Activated CD4-positive, alpha-beta T cell treated with anti-CD3 and anti-CD28 coated beads, Interleukin-2, amount 50 U/mL, for 24 hours (primary cell): ENCODE results near the gene INPP5E.
"Not testable (repeated sequence)": the region's sequence is repeated elsewhere in the genome, so short reads cannot be mapped to it uniquely, and the experiment has no call there.

Source experiments
- DNase-seq, 2 donors: peaks; one replicate each; pipeline ENCODE4 v3.0.0-alpha.2; 2020; ENCODE audit warnings: low read depth in 1 of 2, low spot score in 1 of 2

The INPP5E gene

DNA sequence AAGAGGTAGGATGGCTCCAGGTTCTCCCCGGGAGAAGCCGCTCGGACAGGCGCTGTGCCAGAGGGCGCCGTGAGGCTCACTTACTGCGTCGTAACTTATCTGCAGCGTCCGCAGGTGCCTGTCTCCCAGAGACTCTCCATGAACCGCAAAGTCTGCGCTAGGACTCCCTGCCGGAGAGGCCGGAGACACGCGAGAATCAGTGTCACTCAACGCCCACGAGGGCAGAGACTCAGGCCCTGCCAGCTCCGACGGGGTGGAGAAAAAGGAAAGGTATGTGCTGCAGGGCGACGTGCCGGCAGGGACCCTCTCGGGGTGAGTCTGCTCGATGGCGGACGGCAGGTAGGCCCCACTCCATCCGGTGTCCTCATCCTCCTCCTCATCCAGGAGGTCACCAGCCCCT is 32.6 kb downstream of the INPP5E start:
- DNase-seq: not testable (repeated sequence)

DNA sequence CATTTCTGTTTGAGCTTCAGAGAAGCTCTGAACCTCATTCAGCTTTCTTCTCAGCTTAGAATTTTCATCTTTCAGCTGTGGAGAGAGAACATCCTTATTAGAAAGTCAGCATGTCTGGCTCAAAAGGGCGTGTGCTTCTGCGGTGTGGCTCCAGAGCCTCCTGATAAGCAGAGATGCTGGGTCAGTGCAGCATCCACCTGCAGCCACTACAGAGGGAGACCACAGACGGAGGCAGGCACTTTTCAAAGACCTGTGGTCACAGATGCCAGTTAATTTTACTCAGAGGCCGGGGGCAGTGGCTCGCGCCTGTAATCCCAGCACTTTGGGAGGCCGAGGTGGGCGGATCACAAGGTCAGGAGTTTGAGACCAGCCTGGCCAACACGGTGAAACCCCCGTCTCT is 33.7 kb downstream of the INPP5E start:
- not testable (repeated sequence) for DNase-seq

GRCh38 chr9:136405481-136405880 is 34.2 kb downstream of the INPP5E start:
- DNase-seq: no peak

- no peak for DNase-seq
Observed at GRCh38 chr9:136404801-136405136, 34.9 kb downstream of the INPP5E start.

- no peak for DNase-seq
Observed at GRCh38 chr9:136403915-136404800, 35.5 kb downstream of the INPP5E start.

- peak; percentile 46 to 64 for DNase-seq
Observed at GRCh38 chr9:136403538-136403914, 36.1 kb downstream of the INPP5E start.

DNA sequence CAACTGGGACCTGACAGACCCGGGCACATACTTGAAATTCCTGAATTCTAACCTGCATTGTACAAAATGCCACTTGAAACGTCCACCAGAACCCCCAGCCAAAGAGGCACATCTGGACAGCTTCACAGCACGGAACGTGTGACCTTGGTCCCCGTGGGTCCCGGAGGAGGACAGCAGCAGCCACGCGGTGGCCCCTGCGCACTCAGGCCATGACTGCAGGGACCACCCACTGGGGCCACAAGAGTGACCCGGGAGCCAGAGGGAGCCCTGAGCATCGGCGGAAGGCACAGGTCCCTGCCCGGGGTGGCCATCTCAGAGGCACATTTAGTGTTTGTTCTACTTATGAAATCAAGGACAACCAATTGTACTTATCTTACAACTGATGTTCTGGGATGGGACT is 37.6 kb downstream of the INPP5E start:
- DNase-seq: no peak

DNA sequence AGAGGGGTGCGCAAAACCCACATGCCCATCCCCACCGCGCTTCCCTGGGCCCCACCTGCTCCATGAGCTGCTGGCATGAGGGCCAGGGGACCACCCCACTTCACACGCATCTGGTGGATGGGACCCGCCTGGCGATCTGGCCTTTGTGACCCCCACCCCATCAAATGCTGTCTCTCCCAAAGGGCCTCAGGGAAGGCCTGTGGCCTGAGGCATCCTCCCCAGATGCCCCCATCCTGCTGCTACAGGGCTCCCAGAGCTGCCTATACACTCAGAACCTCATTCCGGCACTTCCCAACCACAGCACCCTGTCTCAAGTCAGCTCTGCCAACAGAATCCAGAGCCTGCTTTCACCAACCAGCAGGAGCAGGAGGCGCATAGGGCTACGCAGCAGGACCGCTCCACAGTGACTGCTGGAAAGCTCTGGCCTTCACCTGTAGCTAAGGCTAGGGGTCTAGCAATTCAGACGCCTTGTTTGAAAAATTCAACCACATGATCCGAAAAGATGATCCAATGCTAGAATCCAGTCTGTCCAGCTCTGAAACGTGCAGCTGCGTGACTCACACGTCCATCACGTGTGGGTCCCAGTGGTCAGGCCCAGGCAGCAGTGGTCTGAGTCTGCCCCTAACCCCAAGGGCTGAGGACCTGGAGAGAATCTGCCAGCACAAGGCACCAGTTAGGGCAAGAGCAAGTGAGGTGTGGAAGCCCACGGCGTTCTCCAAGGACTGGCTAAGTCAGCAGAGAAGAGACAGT is 38.3 kb downstream of the INPP5E start:
- DNase-seq: no peak

GRCh38 chr9:136400038-136400834 is 39.4 kb downstream of the INPP5E start, which contains the start of gene SNAPC4:
SNAPC4 (minus strand) TSS chr9:136400170; CDS start chr9:136398428, 1,742 bp downstream.
- DNase-seq: peak; percentile 73 to 78

DNA sequence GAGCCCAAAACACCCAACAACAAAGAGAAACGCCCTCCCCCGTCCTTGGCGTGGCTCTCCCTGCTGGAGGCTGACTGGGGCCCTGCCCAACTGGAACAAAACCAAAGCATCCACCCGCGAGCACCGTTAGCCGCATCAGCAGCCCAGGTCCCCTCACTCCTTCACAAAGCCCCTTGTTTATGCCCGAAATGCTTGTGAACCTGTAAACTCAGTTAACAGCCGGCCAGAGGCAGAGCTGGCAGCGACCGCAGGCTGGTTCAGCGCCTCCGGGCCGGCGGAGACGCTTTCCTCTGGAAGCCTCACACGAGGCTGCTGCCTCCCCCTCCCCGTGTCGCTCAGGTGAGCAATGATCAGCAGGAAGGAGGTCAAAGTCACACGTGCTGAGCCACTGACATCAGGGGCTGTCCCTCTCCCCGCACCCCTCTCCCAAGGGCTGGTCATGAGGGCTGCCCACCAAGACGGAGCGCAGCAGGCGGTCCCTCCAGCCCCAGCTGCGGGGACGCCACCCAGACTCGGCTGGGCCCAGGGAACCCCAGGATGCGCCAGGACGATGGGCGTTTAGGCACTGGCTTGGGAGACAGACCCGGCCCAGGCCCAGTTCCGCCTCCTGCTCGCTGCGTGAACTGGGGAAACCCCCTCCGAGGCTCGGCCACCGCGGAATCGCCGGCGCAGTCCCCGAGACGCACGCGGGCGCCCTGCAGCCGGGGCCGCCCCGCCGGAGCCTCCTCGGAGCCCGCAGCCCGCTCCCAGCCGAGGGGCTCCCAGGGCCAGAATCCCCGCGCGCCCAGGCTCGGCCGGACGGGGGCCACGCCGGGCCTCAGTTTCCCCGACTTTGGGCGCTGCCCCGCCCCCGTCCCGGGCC is 40.2 kb downstream of the INPP5E start:
- DNase-seq: no peak

DNA sequence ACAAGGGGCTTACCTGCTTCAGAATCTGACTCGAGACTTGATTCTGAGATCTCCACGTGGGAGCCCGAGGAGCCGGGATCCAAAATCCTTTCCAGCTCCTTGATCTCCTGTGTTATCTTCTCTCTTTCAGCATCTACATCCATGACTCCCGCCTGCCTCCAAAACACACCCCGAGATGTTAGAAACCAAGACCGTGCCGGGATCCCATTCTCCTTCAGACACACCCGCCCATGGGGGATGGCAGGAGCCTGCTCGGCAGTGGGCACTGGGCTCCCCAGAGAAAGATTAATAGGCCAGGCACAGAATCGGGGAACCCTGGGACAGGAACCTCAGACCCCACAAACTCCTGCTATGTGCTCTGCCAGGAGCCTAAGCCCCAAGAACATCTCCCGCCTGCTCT is 41.4 kb downstream of the INPP5E start:
- no peak for DNase-seq

DNA sequence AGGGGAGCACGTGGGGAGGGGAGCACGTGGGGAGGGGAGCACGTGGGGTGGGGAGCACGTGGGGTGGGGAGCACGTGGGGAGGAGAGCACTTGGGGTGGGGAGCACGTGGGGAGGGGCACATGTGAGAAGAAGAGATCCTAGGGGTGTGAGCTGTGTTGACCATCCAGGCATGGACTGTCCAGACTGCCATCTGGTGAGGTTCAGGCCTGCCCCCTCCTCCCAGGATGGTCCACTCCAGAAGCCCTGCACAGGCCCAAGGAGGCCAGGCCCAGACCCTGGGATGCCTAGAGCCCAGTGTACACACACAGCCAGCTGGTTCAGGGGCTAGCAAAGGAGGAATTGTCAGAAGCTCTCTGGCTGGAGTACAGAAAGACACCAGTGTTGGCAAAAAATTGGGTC is 42.0 kb downstream of the INPP5E start:
- no peak for DNase-seq

GRCh38 chr9:136396219-136396515 is 43.5 kb downstream of the INPP5E start:
- DNase-seq: no peak

DNA sequence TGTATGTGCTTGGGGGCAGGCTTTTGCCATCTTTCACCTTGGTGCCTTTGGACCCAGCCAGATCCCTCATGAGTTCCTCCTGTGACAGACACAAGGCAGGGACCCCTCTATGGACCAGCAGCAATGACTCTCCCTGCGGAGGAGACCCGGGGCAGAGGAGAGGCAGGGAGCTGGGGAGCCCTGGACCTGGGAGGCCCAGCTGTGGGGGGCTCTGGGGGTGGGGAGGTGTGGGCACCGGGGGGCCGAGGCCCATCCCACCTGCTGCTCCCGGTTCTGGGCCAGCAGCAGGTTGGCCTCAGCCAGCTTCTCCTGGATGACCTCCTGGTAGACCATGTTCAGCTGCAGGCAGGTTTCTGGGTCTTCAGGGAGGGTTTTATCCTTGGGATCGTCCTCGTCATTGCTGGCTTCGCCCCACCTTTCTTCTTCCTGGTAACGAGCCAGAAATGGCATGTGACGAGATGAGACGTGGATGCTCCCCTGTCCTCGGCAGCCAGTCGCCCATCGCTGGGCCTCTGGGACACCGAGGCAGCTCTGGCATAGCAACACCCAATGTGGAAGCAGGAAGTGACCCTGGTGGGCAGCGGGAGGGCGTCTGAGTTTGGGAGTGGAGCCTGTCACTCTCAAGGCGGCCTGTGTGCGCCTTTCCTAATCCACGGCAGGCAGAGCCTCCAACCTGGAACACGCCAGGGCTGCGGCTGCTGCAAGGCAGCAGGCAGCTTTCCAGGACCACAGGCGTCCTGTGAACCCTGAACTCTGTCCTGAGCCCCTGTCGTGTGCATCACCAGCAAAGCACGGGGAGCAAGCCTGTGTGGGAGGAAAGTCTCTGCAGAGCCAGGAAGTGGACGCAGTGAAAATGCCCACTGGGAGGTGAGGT is 44.1 kb downstream of the INPP5E start:
- no peak for DNase-seq

GRCh38 chr9:136395020-136395340 is 44.7 kb downstream of the INPP5E start:
- DNase-seq: no peak

- DNase-seq: no peak
Observed at GRCh38 chr9:136394312-136395019, 45.2 kb downstream of the INPP5E start.

DNA sequence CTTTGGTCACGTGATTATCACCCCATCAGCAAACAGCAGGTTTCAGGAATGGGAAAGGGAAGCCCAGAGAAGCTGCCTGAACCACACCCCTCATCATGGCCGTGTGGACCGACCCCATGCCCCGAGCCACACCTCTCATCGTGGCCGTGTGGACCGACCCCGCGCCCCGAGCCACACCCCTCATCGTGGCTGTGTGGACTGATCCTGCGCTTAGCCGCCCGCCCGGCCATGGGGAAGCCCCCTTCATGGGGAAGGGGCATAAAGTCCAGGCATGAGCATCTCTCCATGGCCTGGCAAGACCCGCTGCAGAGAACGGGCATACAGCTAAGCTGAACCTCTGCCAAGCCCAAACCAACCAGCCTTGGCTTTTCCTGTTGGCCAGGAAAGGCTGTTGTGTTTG is 46.1 kb downstream of the INPP5E start:
- DNase-seq: no peak

GRCh38 chr9:136392538-136393449 is 46.9 kb downstream of the INPP5E start:
- no peak for DNase-seq
